Embryonic facial prominence (tissue), 1 donor: ENCODE data around the gene TSHZ2.

Source experiments
- DNase-seq: peaks from one replicate; pipeline ENCODE4 v3.0.0-alpha.2; 2016; ENCODE audit errors: extremely low spot score

TSHZ2 gene

DNA sequence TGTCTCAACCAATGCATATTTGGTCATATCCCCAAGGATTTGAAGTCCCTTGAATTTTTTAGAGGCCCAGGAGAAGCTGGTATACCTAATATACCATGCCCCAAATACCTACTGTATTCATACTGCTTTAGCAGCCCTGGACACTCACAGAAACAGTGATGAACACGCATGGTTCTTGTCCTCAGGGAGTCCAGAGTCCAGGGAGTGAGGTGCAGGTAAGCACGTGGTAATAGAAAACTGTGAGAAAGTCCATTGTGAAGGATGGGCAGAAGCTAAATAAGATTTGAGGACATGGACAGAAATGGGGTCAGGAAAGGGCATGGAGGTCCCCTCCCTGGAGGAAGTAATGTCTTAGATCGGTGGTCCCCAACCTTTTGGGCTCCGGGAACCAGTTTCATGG is 85.4 kb downstream of the TSHZ2 start:
- DNase-seq: no peak

DNA sequence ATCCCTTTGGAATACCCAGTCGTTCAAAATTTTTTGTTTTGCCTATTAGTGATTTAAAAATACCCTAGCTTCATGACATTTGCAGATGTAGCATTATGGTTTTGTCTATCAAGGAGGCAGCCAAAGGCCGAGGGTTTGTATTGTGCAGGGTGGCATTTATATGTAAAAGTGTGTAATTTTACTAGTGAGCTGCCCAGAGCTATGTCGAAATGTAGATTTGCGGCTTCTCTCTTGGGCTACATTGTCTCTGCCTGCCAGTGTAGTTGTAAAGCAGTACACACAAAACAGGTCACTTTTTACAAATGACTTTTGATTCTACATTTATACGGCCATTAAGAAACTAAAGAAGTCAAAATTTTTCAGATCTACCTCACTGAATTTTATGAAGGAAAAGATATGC is 87.7 kb downstream of the TSHZ2 start:
- no peak for DNase-seq

- no peak for DNase-seq
Observed at GRCh38 chr20:53061192-53062108, 89.3 kb downstream of the TSHZ2 start.

DNA sequence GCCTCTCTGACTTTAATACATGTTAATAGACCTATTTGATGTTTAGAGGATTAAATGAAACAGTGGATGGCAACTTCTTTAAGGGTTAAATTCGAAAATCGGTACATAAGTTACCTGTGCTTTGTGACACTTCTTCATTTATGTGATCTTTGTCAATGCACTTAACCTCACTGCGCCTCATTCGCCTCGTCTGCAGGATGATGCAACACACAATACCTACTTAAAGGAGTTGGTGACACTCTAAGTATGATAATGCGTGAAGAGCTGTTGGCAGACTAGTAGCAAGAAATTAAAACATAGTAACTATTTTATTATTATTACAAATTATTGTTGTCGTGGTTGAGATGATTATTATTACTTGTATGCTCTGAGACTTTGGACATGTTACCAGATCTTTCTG is 92.8 kb downstream of the TSHZ2 start:
- DNase-seq: no peak

- no peak for DNase-seq
Observed at GRCh38 chr20:53068241-53068640, 96.1 kb downstream of the TSHZ2 start.

GRCh38 chr20:53069132-53069531 is 97.0 kb downstream of the TSHZ2 start:
- DNase-seq: no peak

DNA sequence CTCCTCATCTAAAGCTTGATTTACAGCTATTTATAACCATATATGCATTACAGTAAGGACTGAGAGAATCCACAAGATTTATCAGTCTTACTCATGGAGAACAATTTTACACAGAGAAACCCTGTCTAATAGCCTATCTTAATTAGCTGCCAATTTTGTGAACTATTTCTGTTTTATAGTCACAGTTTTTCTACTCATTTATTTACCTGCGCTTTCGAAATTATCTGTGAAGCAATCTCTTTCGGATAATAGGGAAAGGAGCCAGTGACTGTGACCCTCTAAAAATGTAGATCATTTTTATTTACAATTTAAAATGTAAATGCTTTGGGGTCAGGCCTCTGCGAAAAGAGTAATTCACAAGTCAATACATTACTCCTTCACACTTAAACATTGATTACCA is 98.1 kb downstream of the TSHZ2 start:
- no peak for DNase-seq

DNA sequence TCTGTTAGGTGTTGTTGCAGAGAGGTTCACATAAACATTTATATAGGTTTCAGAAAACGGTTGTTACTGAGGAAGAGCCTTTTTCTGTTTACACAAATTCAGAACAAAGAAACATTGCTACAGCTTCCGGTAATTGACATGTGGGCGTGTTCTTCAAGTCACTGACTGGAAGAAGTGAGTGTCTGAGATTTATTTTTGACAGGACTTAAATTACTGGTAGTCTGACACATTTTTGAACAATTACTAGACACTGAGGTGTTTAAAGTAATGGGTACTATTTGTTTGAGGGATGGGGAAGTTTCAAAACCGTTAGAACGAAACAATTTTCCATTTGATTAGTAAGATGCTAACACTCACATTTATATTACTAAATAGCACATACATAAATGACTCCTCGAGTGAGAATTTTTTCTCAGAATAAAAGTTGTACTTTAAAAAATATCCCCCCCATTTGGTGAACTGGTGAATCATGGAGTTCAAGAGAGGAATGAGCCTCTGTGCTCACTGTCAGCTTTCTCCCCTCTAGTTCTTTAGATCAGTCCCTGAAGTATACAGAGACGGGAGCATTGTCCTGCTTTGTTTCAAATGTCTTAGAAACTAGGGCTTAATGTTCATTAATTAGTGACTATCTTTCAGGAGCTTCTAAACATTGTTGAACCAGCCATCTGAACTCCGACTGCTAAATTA is 98.7 kb downstream of the TSHZ2 start:
- no peak for DNase-seq

DNA sequence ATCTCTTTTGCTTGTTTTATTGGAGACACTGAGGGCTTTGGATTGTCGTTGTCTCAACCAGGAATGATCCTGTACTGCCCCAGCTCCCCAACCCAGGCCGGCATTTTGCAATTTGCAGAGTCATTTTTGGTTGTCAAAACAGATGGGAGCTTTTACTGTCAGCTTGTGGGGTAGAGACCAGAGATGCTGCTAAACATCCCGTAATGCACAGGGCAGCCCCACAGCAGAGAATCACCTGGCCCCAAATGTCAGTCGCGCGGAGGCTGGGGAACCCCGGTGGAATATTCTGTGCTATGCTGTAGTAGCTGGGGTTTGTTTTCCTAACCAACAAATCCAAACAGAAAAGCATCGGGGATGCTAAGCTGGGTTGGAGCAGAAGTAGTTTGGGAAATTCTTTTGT is 99.7 kb downstream of the TSHZ2 start:
- DNase-seq: no peak

- DNase-seq: no peak
Observed at GRCh38 chr20:53072923-53073579, 100.9 kb downstream of the TSHZ2 start.

- DNase-seq: no peak
Observed at GRCh38 chr20:53073636-53074415, 101.7 kb downstream of the TSHZ2 start.

GRCh38 chr20:53074811-53075314 is 102.7 kb downstream of the TSHZ2 start:
- no peak for DNase-seq

GRCh38 chr20:53076668-53077067 is 104.5 kb downstream of the TSHZ2 start:
- DNase-seq: no peak

DNA sequence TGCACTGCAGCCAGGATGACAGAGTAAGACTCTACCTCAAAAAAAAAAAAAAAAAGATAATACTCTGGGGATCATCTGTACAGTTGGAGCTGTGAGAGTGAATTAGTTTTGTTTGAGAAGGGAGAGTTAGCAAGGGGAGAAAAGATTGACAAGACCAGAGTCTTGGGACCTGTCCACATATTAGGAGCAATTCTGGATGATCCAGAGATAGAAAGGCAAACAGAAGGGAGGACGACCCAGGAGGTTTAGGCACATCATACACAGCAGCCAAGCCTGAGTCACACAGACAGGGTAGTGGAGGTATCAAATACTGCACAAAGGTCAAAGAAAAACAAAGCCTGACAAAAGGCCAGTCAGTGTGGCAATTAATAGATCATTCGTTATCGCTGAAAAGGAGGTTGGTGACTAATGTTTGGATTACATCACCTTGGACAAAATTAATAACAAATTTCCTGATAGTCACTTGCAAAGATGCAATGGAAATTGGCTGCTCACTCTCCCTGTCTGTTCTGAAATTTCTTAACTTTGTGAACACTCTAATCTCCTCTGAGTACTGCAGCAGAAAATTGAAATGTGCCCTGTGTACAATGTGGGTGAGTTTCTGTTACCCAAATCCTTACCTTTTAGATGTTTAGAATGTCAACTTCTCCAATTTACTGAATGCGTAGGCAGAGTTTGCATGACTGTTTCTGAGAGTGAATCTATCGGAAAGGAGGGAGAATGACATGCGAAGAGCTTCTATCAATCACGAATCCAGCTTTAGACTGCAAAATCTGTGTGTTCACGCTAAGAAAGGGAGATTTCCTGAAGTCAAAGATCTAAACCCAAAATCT is 105.4 kb downstream of the TSHZ2 start:
- no peak for DNase-seq

DNA sequence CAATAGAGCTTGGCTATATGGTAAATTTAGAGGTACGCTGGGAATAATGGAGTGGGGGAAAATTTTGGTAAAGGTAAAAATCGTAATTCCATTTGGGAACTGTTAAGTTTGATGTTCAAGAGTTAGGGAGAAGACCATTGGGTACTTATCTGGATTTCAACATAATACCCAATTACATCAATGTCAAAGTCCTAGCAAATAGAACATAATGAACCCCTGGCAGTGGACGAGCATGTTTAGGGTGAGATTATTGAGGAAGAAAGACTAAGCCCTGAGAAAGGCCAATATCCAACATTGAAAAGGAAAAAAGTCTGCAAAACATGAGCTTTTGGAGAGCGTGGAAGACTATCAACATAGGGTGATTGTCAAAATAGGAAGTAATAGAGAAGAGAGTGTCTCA is 106.6 kb downstream of the TSHZ2 start:
- DNase-seq: no peak

DNA sequence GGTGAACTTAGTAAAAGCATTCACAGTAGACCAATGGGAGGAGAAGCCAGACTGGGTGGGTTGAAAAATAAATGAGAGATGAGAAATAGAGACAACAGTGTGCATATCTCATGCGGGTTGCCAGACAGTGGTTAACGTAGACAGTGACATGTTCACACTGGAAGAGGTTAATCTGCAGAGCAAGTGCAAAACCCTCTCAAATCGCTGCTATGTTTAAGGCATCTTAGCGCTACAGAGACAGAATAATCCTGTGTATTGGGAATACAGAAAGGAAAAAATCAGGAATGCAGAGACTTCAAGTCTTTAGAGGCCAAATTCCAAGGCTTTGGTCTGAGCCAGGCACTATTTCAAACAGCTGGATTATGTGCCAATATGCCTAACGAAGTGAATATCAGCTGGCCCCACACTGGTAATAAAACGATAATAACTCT is 107.1 kb downstream of the TSHZ2 start:
- no peak for DNase-seq

GRCh38 chr20:53079828-53080686 is 107.9 kb downstream of the TSHZ2 start:
- no peak for DNase-seq

DNA sequence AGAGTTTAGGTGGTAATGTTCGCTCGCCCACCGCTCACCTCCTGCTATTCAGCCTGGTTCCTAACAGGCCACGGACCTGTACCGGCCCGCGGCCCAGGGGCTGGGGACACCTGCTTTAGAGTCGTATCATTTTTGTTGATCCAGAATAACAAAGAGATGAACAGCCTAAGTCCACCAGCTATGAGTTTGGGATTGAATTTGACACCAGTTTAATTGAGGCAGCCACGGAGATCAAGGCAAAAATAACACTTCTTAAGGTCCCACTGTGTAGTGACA is 108.5 kb downstream of the TSHZ2 start:
- no peak for DNase-seq

DNA sequence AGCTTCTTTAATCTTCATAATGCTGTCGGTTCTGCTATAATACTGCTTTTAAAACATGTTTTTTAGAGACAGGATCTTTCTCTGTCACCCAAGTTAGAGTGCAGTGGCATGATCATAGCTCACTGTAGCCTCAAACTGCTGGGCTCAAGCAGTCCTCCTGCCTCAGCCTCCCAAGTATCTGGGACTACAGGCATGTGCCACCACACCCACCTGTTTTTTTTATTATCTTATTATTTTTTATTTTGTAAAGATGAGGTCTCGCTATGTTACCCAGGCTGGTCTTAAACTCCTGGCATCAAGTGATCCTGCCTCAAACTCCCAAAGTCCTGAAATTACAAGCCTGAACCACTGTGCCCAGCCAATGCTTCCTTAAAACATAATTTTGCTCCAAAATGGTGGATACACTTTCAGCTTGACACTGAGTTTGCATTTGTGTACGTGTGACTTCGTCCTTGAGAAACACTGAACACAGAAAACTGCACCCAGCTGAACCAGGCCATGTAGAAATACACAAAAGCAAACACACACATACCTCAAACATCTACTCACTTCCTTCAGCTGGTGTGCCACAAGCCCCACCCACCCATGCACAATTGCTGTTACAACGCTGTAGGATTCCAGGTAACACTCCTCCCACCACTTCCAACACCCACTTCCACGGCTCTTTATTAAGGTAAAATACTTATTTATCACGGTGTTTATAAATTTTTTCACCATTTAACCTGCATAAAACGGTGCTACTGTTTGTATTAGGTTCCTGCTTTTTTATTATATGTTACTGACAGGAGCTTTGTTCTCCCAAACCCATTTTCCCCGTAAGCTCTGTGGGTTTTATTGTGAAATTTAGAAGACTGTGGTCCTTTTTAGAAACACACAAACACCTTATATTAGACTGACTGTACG is 109.1 kb downstream of the TSHZ2 start:
- no peak for DNase-seq
